Mammary epithelial cell (primary cell): ENCODE results near the gene KIF13A.

Experiments used
- CTCF ChIP-seq, 2 donors: IDR thresholded peaks in 1 of 2; conservative IDR thresholded peaks in 1 of 2; 2 replicates each; pipeline ENCODE4 v1.5.1; 2011 to 2012; ENCODE audit warnings: inconsistent platforms in 2 of 2, low read length in 2 of 2, mild to moderate bottlenecking in 2 of 2, control low read depth in 1 of 2, low read depth in 1 of 2; ENCODE audit not compliant: insufficient read depth in 1 of 2; ENCODE audit errors: extremely low read depth in 1 of 2
- EZH2 ChIP-seq: IDR thresholded peaks from 2 replicates; pipeline ENCODE4 v1.6.1; 2012; ENCODE audit warnings: low read length, inconsistent platforms, borderline replicate concordance

GRCh38 chr6:18021166-18021850 is 33.9 kb upstream of the KIF13A start:
- TF ChIP-seq CTCF (conservative IDR thresholded peaks at IDR 0.05 in 1 of 2, IDR thresholded peaks at IDR 0.05 in 1 of 2; ENCODE audit: extremely low read depth in 1 of 2, insufficient read depth in 1 of 2, low read depth in 1 of 2, low read length in 2 of 2) (no peak), EZH2 (no peak)
